Neural cell (in vitro differentiated cells): ENCODE results near the gene B4GALNT3. TPM values are rescaled to one million over a fixed set of nuclear protein-coding genes. Genes with fewer than 3 reads are reported as not detected.

Experiments
- H2AFZ ChIP-seq: fragments of 200-600, 300-800 bp; sonication (generic), shearing (Covaris generic); 2 replicates; pipeline ENCODE4 v1.6.0; 2014; ENCODE audit warnings: low read depth, mild to moderate bottlenecking, antibody characterized with exemption, low read length, moderate library complexity
- H3F3A ChIP-seq: fragments of 200-600 bp; shearing (Covaris generic); 2 replicates; pipeline ENCODE4 v1.6.1; 2016; ENCODE audit warnings: mild to moderate bottlenecking, moderate library complexity, mixed read lengths, antibody characterized with exemption, low read length; ENCODE audit not compliant: insufficient read depth, poor library complexity, severe bottlenecking
- H3K27ac ChIP-seq: fragments of 200-600, 300-800 bp; sonication (generic), shearing (Covaris generic); 2 replicates; pipeline ENCODE4 v1.5.1; 2014; ENCODE audit warnings: mild to moderate bottlenecking, low read length, moderate library complexity
- H3K27me3 ChIP-seq: fragments of 300-800, 200-600 bp; sonication (generic), shearing (Covaris generic); 2 replicates; pipeline ENCODE4 v1.6.0; 2014; ENCODE audit warnings: mild to moderate bottlenecking, low read depth, low read length, moderate library complexity; ENCODE audit not compliant: insufficient read depth
- H3K36me3 ChIP-seq: fragments of 300-800, 200-600 bp; sonication (generic), shearing (Covaris generic); 2 replicates; pipeline ENCODE4 v1.5.1; 2014; ENCODE audit warnings: mild to moderate bottlenecking, antibody characterized with exemption, low read length, moderate library complexity; ENCODE audit not compliant: insufficient read depth
- H3K4me2 ChIP-seq: fragments of 300-800, 200-600 bp; sonication (generic), shearing (Covaris generic); 2 replicates; pipeline ENCODE4 v1.6.0; 2014; ENCODE audit warnings: mild to moderate bottlenecking, low read length
- H3K4me3 ChIP-seq: fragments of 300-800, 200-600 bp; sonication (generic), shearing (Covaris generic); 2 replicates; pipeline ENCODE4 v1.5.1; 2014; ENCODE audit warnings: mild to moderate bottlenecking, low read length, moderate library complexity
- H3K79me2 ChIP-seq: fragments of 200-600 bp; shearing (Covaris generic); replicated peaks from 2 replicates; pipeline ENCODE4 v1.6.0; 2014; ENCODE audit warnings: mild to moderate bottlenecking, low read length, moderate library complexity; ENCODE audit not compliant: insufficient read depth
- H3K9ac ChIP-seq: fragments of 300-800, 200-600 bp; sonication (generic), shearing (Covaris generic); 2 replicates; pipeline ENCODE4 v1.6.1; 2016; ENCODE audit warnings: mild to moderate bottlenecking, low read length, mixed read lengths
- H3K9me2 ChIP-seq: fragments of 200-600 bp; shearing (Covaris generic); 2 replicates; pipeline ENCODE4 v1.6.1; 2016; ENCODE audit warnings: mild to moderate bottlenecking, low read length, mixed read lengths; ENCODE audit not compliant: insufficient read depth
- H3K9me3 ChIP-seq: fragments of 200-600, 300-800 bp; sonication (generic), shearing (Covaris generic); 2 replicates; pipeline ENCODE4 v1.6.1; 2016; ENCODE audit warnings: mild to moderate bottlenecking, mixed run types, low read length, moderate library complexity, mixed read lengths
- H4K20me1 ChIP-seq: fragments of 200-600 bp; shearing (Covaris generic); 2 replicates; pipeline ENCODE4 v1.6.1; 2016; ENCODE audit warnings: mild to moderate bottlenecking, mixed run types; ENCODE audit not compliant: insufficient read depth
- EP300 ChIP-seq: fragments of 450-650 bp; conservative IDR thresholded peaks from 2 replicates; pipeline ENCODE4 v1.6.1; 2014; ENCODE audit warnings: antibody characterized with exemption, mild to moderate bottlenecking, moderate library complexity; ENCODE audit not compliant: poor library complexity, severe bottlenecking
- EZH2 ChIP-seq: fragments of 200-600, 300-800 bp; shearing (Covaris generic), sonication (generic); IDR thresholded peaks from 2 replicates; pipeline ENCODE4 v1.6.1; 2014; ENCODE audit warnings: antibody characterized with exemption, low read length, borderline replicate concordance, mild to moderate bottlenecking; ENCODE audit not compliant: insufficient read depth, poor library complexity, severe bottlenecking
- MXI1 ChIP-seq: fragments of 450-650 bp; conservative IDR thresholded peaks from 2 replicates; pipeline ENCODE4 v1.6.1; 2014; ENCODE audit warnings: antibody characterized with exemption, mild to moderate bottlenecking; ENCODE audit not compliant: poor library complexity, severe bottlenecking
- POLR2AphosphoS5 ChIP-seq: IDR thresholded peaks from 2 replicates; pipeline ENCODE4 v1.6.1; 2012
- RAD21 ChIP-seq: fragments of 450-650 bp; conservative IDR thresholded peaks from 2 replicates; pipeline ENCODE4 v1.6.1; 2014; ENCODE audit warnings: antibody characterized with exemption, mild to moderate bottlenecking, moderate library complexity
- SMC3 ChIP-seq: fragments of 450-650 bp; conservative IDR thresholded peaks from 2 replicates; pipeline ENCODE4 v1.6.1; 2014; ENCODE audit warnings: antibody characterized with exemption, mild to moderate bottlenecking, moderate library complexity; ENCODE audit not compliant: poor library complexity
- TAF1 ChIP-seq: IDR thresholded peaks from 2 replicates; pipeline ENCODE4 v1.6.1; 2012; ENCODE audit warnings: low read depth
- polyA plus RNA-seq: library from polyadenylated mRNA; depleted of rRNA; stranded (reverse); fragments of >200 nt; gene quantifications from 2 replicates; pipeline ENCODE4 v1.2.3, GENCODE V29; 2014
- TF ChIP-seq, protein P1 (sequence below): fragments of 450-650 bp; IDR thresholded peaks from 2 replicates; pipeline ENCODE4 v1.5.1; 2014; ENCODE audit warnings: antibody characterized with exemption, mild to moderate bottlenecking, moderate library complexity; ENCODE audit not compliant: poor library complexity, severe bottlenecking
- TF ChIP-seq, protein P2 (sequence below): IDR thresholded peaks from 2 replicates; pipeline ENCODE4 v1.6.1; 2012; ENCODE audit warnings: borderline replicate concordance

Gene B4GALNT3
- polyA plus RNA-seq, 1 donor from 2014 or later = 6.7 TPM

DNA sequence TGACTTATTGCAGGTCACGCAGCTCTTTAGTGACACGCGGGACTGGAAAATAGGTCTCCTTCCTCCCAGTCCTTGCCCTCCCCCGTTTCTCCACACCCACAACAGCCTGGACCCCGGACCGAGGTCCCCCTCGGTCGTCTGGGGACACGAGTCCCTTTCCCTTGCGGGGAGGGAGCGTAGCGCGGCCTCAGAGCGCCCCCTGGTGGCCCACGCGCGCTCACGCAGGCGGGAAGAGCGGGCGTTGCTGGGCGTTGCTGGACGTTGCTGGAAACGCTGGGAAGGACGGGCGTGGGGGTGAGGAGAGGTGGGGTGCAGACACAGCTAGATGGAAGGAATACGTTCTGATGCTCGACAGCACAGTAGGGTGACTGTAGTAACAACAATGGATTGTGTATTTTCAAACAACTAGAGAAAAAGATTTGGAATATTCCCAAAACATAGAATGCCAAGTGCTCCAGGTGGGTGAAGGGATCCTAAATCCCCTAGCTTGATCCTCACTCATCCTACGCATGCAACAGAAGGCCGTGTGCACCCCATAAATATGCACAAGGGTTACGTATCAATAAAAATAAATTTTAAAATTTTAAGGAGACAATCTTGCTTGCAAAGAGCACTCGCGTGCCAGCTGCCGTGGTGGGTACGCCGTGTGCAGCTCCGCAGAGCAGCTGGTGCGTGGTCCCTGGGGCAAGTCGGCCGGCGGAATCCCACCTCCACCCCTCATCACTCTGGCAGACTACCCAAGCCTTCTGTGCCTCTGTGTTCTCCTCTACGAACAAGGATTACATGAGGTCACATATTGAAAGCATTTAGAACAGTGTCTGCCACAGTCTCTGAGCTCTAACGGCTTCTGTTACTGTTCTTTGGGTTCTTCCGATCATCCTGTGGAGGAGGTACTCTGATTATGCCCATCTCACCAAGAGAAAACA, 87.4 kb downstream of the B4GALNT3 start:
- no peaks in the 10 kb centered on the region for H3K9me2 ChIP-seq
- no peaks in the 10 kb centered on the region for H3F3A ChIP-seq
- H3K79me2 ChIP-seq = no peaks in the 10 kb centered on the region
- no peak overlapping the region for H3K4me3 ChIP-seq
- no peak overlapping the region for H3K27ac ChIP-seq
- no peak overlapping the region for H2AFZ ChIP-seq
- no peak overlapping the region for H3K9ac ChIP-seq
- TF ChIP-seq, protein P1, sequence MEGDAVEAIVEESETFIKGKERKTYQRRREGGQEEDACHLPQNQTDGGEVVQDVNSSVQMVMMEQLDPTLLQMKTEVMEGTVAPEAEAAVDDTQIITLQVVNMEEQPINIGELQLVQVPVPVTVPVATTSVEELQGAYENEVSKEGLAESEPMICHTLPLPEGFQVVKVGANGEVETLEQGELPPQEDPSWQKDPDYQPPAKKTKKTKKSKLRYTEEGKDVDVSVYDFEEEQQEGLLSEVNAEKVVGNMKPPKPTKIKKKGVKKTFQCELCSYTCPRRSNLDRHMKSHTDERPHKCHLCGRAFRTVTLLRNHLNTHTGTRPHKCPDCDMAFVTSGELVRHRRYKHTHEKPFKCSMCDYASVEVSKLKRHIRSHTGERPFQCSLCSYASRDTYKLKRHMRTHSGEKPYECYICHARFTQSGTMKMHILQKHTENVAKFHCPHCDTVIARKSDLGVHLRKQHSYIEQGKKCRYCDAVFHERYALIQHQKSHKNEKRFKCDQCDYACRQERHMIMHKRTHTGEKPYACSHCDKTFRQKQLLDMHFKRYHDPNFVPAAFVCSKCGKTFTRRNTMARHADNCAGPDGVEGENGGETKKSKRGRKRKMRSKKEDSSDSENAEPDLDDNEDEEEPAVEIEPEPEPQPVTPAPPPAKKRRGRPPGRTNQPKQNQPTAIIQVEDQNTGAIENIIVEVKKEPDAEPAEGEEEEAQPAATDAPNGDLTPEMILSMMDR = peak; percentile 97
- TF ChIP-seq POLR2AphosphoS5 = no peak
- TF ChIP-seq EP300 = no peak
- TF ChIP-seq EZH2 = no peak
- TF ChIP-seq TAF1 = no peak
- TF ChIP-seq RAD21 = peak; percentile 98
- TF ChIP-seq MXI1 = no peak
- TF ChIP-seq SMC3 = peak; percentile 98
- TF ChIP-seq, protein P2, sequence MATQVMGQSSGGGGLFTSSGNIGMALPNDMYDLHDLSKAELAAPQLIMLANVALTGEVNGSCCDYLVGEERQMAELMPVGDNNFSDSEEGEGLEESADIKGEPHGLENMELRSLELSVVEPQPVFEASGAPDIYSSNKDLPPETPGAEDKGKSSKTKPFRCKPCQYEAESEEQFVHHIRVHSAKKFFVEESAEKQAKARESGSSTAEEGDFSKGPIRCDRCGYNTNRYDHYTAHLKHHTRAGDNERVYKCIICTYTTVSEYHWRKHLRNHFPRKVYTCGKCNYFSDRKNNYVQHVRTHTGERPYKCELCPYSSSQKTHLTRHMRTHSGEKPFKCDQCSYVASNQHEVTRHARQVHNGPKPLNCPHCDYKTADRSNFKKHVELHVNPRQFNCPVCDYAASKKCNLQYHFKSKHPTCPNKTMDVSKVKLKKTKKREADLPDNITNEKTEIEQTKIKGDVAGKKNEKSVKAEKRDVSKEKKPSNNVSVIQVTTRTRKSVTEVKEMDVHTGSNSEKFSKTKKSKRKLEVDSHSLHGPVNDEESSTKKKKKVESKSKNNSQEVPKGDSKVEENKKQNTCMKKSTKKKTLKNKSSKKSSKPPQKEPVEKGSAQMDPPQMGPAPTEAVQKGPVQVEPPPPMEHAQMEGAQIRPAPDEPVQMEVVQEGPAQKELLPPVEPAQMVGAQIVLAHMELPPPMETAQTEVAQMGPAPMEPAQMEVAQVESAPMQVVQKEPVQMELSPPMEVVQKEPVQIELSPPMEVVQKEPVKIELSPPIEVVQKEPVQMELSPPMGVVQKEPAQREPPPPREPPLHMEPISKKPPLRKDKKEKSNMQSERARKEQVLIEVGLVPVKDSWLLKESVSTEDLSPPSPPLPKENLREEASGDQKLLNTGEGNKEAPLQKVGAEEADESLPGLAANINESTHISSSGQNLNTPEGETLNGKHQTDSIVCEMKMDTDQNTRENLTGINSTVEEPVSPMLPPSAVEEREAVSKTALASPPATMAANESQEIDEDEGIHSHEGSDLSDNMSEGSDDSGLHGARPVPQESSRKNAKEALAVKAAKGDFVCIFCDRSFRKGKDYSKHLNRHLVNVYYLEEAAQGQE = no peak
- H4K20me1 ChIP-seq = no peaks in the 10 kb centered on the region
- no peaks in the 10 kb centered on the region for H3K36me3 ChIP-seq
- H3K9me3 ChIP-seq = no peaks in the 10 kb centered on the region
- no peak overlapping the region for H3K4me2 ChIP-seq
- no peaks in the 10 kb centered on the region for H3K27me3 ChIP-seq

DNA sequence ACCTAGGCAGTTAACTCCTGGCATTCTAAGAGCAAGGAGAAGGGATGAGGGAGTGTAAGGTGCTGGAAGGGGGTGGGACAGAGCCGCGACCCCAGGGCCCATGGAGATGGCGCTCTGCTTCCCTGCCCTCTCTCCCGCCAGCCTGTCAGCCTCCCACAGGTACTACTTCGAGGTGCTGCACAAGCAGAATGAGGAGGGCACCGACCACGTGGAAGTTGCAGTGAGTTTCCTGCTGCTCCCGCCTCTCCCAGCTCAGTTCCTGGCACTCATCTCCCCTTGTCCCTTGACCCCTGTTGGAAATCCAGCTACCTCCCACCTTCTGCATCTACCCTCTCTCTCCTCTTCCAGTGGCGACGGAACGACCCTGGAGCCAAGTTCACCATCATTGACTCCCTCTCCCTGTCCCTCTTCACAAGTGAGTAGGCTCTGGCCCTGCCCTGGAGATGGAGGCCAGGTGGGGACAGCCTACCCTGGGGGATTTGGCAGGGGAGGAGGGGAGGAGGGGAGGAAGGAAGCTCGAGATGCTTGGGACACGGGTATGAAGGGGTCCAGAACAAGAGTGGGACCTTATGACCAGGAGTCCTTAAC, 88.2 kb downstream of the B4GALNT3 start:
- Histone ChIP-seq H3K36me3 (no peaks in the 10 kb centered on the region), H2AFZ (no peak overlapping the region), H3K4me2 (no peak overlapping the region), H3K9me3 (no peaks in the 10 kb centered on the region), H4K20me1 (no peaks in the 10 kb centered on the region), H3K9ac (no peak overlapping the region), H3K4me3 (no peak overlapping the region), H3K9me2 (no peaks in the 10 kb centered on the region), H3K79me2 (no peaks in the 10 kb centered on the region), H3K27ac (no peak overlapping the region), H3F3A (no peaks in the 10 kb centered on the region), H3K27me3 (no peaks in the 10 kb centered on the region)
- TF ChIP-seq, protein P2 = no peak
- no peak for TF ChIP-seq RAD21
- no peak for TF ChIP-seq POLR2AphosphoS5
- TF ChIP-seq SMC3 = no peak
- TF ChIP-seq EZH2 = no peak
- no peak for TF ChIP-seq EP300
- TF ChIP-seq, protein P1 = no peak
